Hematopoietic multipotent progenitor cell treated with erythropoietin and hydrocortisone succinate and interleukin-3 and kit ligand, for 15 days (in vitro differentiated cells): ENCODE measurements around the gene BAIAP2L1.
A peak's percentile ranks its signal among the peaks of the same experiment; 100 is the strongest.

Experiments used
- DNase-seq: peaks from one replicate; pipeline ENCODE4 v3.0.0-alpha.2; 2015; ENCODE audit warnings: low spot score

BAIAP2L1 gene

DNA sequence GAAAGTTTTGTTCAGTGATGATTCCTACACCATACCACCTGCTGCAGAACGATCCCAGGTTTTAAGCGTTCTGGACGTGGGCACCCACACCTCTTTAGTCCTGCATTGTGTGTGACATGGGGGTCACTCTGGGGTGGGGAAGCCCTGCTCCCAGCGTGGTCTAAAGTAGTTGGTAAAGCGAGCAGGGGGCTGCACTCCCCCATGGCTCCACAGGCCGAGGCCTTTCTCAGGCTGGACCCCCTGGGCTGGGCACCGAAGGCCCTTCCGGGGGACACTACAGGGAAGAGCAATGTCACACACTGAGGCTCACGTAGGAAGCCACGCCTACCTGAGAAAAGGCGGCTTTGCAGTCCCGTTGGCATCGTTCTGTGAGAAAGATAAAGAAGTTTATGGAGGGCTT lies 107.1 kb downstream of the BAIAP2L1 start:
- DNase-seq: no peak

DNA sequence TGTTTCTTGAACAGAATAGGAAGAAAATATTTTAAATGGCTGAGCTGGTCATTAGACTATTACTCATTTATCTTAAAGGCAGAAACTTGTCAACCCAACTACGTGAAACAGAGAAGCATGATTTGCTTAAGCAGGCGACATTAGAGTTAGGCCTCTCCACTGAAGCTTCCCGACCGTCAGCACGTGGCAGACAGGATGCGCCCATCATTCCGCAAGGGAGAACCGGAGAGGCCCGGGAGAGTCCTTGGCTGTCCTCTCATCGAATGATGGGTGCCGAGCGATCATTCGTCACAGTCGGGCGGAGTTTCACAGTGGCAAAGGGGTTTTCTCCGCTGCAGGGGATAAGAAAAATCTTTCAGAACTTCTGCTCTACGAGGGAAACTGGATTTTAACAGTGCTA lies 107.6 kb downstream of the BAIAP2L1 start:
- DNase-seq: no peak

DNA sequence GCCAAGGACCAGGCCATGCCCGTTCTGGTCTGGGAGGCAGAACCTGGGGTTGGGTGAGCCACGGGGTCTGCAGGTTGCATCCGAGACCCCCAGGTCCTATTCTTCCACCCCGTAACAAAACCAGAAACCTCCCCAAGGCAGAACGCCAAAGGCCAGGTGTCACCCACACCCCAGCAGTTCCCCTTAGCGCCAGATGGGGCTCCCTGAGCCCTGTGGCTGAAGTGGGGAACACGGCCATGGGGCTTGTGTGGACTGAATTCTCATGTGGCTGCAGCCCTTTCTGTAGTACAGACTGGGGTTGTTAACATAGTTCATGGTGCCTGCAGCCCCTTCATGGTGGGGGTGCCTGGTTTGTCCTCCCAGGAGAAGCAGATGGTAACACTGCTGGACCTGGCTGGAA lies 109.2 kb downstream of the BAIAP2L1 start:
- DNase-seq: no peak

DNA sequence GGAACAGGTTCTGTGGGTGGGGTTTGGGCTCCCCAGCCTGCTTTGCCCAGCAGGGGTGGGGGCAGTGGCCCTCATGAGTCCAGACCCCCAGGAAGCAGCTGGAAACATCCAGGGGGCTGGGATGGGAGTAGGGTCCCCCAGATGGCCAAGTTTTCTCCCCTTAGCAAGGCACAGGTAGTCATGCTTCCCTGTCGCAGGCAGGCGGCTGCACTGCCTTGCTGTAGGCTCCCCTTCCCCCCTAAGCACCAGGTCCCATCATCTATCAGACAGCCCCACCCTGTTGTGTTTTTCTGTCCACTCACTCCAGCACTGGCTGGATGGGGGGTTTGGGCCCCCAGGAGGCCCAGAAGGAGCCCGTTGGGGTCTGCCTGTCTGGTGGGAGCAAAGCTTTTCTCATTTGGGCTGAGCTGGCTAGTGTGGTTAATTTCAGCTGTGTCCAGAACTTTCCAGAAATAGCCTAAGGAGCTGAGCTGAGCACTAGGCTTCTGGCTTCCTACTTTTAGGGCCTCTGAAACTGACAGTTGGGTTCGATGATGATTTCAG lies 111.5 kb downstream of the BAIAP2L1 start:
- no peak for DNase-seq

DNA sequence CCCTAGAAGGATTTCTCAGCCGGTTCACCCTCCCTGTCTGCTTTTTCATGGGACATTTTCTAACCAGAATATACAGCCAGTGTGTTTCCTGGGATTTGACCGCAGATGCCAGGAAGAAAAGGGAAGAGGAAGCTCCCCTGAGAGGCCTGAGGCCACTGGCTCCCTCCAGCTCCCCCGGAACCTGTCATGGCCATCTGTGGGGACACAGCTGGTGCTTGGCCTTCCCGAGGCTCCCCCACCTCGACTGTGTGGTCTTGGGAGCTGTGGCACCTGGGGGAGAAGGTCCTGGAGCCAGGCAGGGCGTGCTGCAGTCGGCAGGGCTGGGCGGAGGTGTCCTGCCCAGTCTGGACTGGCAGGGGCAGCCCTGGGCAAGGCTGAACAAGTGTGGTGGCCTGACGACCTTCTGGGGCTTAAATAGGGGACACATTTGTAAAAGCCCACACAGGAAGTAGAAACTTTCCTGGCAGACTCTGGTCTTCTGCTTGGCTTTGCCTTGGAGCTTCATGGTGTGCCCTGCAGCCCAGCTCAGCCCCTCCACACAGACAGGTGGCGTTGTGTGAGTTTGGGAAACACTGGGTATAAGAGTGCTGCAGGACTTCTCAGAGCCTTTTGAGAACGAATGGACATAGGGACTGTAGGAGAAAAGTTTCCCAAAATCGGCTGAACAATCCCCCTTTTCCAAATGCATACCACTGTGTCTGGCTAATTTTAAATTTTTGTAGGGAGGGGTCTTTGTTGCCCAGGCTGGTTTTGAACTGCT lies 112.6 kb downstream of the BAIAP2L1 start:
- DNase-seq: no peak

DNA sequence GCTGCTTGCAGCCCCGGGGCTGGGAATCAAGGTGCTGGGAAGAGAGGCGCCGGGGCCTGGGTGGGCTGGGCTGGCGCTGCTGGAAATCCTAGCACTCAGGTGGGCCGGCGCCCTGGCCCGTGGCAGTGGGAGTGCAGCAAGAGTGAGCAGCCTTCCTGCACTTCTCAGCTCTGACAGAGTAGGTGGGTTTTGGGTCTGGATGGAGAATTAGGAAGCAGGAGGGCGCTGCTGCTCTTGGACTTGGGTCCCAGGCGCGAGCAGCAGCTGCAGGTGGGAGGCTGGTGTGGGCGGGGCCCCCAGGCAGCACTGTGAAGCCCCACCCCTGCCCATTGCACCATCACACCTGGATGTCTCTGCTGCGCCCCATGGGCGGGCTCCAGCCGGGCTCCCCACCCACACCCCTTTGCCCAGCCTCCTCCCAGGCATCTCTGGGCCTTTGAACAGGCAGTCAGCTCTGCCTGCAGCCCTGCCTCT lies 113.4 kb downstream of the BAIAP2L1 start:
- DNase-seq: no peak

DNA sequence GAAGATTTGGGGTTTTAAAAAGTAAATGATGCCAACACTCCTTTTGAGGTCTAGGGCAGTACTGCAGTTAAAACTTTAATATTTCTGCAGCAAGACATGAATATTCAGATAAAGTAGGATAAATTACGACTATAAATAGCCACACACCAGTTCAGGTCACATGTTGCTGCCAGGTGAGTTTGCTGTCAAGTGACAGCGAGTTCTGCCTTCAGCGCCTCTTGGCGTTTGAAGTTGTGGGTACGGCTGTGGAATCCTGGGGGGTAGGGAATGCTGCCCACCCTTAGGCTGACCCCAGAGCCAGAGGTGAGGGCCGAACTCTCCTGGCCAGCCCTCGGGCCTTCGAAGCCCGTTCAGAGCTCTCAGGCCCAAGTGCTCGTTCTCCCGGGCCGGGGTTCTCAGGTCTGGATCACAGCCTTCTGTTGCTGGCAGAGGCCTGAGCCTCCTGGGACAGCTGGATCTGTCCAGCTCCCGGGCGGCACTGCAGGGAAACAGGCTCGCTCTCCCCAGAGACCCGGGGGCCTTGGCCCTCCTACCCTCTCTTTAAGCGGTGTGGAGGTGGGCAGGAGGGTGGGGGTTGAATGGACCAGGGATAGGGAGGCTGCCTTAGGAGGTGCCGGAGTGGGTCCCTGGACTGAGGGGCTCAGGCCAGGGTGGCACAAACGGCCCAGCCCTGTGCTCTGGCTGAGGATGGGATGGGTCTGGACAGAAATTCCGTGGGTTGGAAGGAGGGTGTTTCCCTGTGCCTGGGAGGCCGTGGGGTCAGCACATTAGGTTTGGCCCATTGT lies 114.0 kb downstream of the BAIAP2L1 start:
- no peak for DNase-seq

DNA sequence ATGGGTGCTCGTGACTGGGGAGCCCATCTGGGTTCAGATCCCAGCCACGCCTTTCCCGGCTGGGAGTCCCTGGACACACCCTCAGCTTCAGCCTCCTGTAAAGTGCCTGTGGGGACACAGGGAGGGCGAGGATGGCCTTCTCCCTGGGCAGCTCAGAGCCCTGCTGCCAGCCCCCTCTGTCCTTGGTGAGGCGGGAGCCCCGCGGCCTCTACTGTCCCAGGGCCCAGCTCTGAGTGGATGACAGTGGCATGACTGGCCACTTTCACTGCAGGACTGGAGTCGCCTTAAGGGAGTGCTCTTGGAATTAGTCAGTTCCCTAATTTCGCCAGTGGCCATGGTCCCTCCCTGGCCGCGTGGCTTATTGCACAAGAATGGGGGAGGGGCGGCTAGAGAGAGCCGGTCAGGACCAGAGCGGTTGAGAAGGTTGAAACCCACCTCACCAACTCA lies 114.8 kb downstream of the BAIAP2L1 start:
- no peak for DNase-seq

DNA sequence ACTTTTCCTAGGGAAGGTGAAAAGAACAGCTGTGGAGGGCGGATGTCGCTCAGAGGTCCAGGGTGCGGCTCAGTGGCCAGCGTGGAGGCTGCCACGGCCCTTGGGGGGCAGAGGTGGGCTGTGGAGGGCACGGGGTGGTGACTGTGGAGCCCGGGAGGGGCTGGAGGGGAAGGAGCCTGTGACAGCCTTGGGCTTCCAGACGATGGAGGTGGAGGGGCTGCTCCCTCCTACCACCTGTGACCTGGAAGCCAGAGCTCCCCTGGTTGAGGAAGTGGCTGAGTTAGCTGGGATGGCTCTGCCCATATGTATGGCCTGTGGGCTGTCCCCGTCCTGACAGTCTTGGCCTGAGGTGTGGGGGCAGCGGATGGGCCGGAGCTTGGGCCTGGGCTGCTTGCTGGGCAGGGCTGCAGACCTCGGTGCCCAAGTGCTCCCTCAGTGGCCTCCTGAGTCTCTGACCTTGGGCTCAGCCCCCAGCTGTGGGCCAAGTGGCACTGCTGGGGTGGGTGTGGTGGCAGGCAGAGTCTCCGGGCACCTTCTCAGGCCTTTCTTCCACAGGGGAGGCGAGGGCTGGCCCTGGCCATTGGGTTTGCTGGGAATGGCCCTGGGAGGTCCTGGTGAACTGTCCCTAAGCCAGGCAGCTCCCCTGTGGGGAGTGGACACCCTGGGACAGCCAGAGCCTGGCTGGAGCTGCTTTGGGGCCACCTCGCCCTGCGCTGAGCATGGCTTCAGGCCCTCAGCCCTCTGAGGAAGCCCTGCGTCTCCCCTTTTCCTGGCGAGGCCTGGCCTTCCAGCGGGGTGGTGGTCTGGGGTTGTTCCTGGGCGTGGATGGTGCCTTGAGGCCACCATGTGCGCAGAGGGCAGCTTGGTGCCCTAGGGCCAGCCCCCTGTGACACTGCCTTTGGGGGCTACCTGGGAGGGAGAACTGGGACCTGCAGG lies 115.5 kb downstream of the BAIAP2L1 start:
- no peak for DNase-seq

DNA sequence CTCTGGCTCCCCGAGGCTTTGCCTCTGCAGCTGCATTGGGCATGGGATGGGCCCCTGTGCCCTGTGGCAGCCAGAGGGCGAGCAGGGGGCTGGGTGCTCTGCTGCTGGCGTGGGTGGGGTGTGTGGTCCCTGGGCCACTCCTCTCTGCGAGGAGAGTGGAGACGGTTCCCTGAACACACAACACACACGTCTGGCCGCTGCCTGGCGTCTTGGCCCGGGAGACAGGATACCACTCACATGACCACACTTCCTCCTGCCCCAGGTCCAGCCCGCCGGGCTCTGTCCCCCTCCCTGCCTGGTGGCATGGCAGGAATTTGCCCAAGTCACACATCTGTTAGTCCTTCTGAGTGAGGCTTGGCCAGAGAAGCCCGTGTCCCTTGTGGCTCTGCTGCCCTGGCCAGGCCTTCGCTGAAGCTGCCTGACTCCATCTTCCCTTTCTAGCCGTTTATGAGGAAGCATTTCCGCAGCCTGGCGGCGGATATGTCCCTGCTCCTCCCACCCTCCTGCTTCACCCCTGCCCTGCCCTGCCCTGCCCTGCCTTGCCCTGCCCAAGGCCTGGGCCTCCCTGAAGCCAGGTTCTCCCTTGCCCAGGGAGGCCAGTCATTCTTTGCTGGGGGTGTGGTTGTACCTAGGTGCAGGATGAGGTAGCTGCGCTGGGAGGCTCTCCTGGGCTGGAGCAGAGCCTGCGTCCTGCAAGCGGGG lies 116.4 kb downstream of the BAIAP2L1 start:
- no peak for DNase-seq

DNA sequence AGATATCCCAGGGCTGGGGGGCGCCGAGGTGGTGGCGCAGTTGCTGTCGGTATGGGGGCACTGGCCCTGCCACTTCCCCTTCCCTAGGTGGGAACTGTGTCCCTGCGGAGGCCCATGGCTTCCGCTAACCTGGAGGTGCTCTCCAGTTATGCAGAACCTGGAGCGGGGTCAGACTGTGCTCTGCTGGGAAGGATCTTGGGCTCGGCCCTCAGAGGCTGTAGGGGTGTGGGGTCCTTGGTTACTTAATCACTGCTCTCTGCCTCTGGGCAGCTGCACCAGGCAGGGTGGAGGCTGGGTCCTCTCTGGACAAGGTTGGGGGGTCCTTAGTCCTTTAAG lies 117.0 kb downstream of the BAIAP2L1 start:
- no peak for DNase-seq

DNA sequence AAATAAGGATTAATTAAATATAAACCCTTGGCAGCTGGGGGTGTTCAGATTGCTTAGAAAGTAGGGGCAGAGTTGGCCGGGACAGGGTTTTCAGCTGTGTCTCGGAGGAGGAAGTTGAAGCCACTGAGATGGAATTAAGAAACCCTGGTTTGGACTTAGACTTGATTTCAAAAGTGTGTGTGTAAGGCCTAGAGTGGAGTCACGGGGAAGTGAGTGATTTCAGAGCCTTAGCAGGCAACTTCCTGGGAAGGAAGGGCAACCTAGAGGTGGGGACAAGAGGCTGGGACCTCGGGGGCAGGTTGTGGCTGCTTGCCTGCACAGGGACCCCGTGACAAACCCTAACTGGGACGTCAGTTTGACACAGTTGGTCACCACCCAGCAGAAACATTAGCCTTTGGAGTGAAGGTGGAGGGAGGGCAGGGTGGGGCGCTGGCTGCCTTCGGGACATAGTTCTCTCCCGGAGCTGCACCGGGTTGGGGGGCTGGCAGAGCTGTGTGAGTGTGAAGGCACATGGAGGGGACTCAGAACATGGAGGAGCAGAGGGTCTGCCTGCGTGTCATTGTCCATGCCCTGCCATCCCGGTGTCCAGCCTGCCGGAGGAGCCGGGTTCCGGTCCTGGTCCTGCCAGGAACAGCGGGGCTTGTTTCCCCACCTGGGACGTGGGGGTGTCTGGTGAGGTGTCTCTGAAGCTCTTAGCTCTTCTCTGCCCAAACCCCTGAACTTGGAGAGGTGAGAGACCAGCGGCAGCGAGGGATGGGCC lies 117.6 kb downstream of the BAIAP2L1 start:
- no peak for DNase-seq

DNA sequence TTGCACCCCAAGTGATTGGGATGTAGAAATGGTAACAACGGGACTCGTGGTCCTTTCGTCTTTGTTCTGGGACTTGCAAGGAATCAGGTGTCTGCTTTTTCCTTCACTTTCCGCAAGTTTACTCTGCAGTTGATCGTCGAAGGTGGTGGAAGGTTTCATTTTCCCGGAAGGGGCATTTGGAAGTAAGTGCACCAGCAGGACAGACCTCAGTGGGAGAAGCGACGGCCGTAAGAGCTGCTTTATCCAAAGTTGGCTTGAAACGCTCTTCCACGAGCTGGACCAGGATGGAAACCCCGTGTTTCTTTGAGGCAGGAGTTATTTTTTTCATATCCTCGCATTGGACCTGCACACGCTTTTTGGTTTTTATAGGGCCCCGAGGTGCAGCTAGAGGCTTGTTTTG lies 118.2 kb downstream of the BAIAP2L1 start:
- no peak for DNase-seq

DNA sequence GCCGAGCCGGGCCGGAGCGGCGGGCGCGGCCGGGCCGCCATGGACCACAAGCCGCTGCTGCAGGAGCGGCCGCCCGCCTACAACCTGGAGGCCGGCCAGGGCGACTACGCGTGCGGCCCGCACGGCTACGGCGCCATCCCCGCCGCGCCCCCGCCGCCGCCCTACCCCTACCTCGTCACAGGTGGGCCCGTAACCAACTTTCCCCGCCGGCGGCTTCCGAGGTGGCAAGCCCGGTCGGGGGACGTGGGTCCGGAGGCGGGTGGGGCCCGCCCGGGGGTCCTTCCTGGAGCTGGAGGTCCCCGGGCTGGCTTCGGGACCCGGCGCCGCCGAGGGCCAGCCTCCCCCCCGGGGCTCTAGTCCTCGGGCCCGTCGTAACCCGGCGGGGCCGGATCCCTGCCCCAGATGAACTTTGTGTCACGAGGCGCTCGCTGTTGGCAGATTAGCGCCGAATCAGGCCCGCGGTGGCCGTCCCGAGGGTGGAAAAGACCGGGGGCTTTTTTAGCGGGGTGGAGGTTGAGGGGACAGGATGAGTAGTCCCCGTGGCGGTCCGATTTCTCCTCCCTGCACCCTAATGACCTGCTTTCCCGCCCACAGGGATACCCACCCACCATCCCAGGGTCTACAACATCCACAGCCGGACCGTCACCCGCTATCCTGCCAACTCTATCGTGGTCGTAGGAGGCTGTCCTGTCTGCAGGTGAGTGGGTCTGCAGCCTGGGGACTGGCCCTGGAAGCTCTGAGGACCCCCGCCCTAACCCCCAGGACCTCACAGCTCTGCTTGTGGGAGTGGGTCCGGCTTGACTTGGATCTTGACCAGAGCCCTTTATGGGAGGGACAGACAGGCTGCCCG lies 118.9 kb downstream of the BAIAP2L1 start:
- peak; percentile 34 for DNase-seq

DNA sequence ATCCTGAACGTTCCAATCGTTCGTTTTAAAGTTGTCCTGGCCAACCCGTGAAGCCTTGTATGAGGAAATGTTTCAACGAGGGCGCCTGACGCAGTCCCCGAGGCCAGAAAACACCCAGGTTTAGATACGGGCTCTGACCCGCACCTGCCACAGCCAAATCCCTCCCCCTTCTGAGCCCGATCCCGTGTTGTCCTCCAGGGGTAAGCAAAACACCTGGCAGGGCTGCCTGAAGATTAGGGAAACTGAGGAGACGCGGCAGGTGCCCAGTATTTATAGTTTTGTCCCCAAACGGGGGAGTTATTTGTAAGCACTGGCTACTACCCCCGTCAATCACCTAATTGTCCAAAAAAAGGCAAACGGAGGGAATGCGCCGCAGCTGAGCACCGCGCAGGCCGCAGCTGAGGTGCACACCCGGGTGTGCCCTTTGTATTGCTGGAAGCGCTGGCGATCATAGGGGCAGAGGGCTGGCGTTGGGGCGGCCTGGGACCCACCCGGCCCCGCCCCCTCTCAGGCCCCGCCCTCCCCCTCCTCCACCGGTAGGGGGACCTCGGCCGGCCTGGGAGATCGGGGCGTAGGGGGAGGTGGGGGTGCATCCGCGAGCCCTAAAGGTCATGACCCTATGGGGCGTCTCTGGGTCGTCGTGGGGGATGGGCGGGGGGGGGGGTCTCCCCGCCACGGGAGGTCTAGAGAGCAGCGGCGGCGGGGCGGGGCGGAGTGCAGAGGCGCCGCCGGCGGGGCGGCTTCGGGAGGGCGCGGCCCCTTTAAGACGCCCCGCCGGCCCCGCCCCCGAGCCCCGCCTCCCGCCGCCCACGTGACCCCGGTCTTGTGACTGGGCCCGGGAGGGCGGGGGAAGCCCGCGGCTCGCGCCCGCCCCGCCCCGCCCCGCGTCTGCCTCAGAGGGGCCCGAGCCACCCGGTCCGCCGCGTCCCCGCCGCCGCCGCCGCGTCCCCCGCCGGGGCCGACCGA lies 119.8 kb downstream of the BAIAP2L1 start, which contains the start of gene BRI3:
BRI3 (plus strand) TSS at position 896 of the 966 bp plus-strand sequence. CDS start 110 bp downstream, outside the sequence.
- peak; percentile 93 for DNase-seq

DNA sequence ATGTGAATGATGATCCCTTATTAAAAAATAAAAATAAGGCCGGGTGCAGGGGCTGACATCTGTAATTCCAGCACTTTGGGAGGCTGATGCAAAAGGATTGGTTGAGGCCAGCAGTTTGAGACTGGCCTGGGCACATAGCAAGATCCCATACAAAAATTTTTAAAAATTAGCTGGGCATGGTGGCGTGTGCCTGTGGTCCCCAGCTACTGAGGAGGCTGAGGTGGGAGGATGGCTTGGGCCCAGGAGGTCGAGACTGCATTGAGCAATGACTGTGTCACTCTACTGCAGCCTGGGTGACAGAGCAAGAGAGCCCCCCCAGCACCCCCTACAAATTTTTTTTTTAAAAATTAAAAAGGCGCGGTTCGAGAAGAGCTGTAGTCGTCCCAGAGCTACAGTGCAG lies 120.6 kb downstream of the BAIAP2L1 start:
- no peak for DNase-seq

DNA sequence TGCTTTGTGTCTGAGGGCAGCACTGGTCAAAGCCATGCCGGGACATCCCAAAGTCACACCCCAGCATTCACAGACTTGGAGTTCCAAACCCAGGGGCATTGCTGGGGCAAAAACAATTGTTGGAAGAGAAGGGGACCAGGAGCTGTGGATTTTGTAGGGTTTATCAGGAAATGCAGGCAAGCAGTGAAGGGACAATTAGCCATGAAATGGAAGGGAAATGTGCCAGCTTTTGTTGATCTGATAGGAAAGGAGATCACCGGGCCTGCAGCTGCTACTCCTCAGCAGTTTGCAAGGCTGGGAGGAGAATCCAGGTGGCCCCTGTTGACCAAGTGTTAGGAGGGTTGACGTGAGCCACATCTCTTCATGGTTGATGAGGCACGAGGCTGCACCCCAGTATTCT lies 122.0 kb downstream of the BAIAP2L1 start:
- DNase-seq: no peak

DNA sequence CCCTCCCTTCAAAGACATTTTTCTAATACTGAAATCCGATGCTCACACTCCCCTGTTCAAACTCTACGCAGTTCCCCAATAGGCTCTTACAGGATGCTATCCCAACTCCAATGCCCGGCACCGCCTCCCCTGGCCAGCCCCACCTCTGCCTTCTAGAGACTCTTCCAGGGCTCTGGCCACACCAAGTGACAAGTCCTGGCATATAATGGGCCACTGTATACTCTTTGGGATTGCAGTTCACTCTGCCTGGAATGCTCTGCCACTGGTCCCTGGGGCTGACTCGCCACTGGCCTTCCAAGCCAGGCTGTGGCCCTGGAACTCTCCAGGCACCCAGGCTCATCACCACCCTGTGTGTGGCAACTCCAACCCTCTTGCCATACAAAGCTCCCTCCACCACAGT lies 122.5 kb downstream of the BAIAP2L1 start:
- DNase-seq: no peak
